Transverse colon (tissue), 4 donors: ENCODE measurements around the gene ZNF423. TPM values are rescaled to one million over a fixed set of nuclear protein-coding genes. Genes with fewer than 3 reads are reported as not detected.

Experiments
- DNase-seq: peaks from one replicate; pipeline ENCODE4 v3.0.0-alpha.2; 2019
- H3K27ac ChIP-seq, 4 donors: fragments of 200-600 bp; sonication (generic); 2 replicates each; pipeline ENCODE4 v1.5.1; 2016 to 2018; ENCODE audit warnings: inconsistent platforms in 4 of 4
- H3K27me3 ChIP-seq: fragments of 200-600 bp; sonication (generic); 2 replicates; pipeline ENCODE4 v1.5.1; 2017; ENCODE audit warnings: inconsistent platforms
- H3K36me3 ChIP-seq, 4 donors: fragments of 200-600 bp; sonication (generic); 2 replicates each; pipeline ENCODE4 v1.5.1; 2017 to 2019; ENCODE audit warnings: inconsistent platforms in 4 of 4
- H3K4me1 ChIP-seq, 4 donors: fragments of 200-600 bp; sonication (generic); 2 replicates each; pipeline ENCODE4 v1.5.1; 2017 to 2020; ENCODE audit warnings: inconsistent platforms in 4 of 4
- H3K4me3 ChIP-seq, 4 donors: fragments of 200-600 bp; sonication (generic); 1 replicate in 1 of 4; 2 replicates in 3 of 4; pipeline versions ENCODE4 v1.5.1 to v1.6.1; 2017 to 2019; ENCODE audit warnings: inconsistent platforms in 4 of 4
- H3K9me3 ChIP-seq, 2 donors: fragments of 200-600 bp; sonication (generic); 2 replicates each; pipeline ENCODE4 v1.5.1; 2017 to 2019; ENCODE audit warnings: inconsistent platforms in 2 of 2
- EP300 ChIP-seq: sonication (generic); formaldehyde crosslinking; IDR thresholded peaks from one replicate; pipeline ENCODE4 v1.6.1; 2017; ENCODE audit warnings: antibody characterized with exemption, low read depth
- POLR2A ChIP-seq: fragments of 450-650 bp; IDR thresholded peaks from one replicate; pipeline ENCODE4 v1.6.1; 2016; ENCODE audit warnings: antibody characterized with exemption, mild to moderate bottlenecking, moderate library complexity
- POLR2AphosphoS5 ChIP-seq, 3 donors: sonication (generic); formaldehyde crosslinking; IDR thresholded peaks; one replicate each; pipeline ENCODE4 v1.6.1; 2016; ENCODE audit warnings: antibody characterized with exemption in 3 of 3
- WGBS, 2 donors: methylation state at CpG; one replicate each; pipeline ENCODE4 v1.1.5; 2018; ENCODE audit warnings: low coverage in 1 of 2; 5-methylcytosine and 5-hydroxymethylcytosine counted together
- in situ Hi-C, 4 donors: fragments of 200-750 bp; cut with MboI; loops; one replicate each; pipeline versions ENCODE4 v1.15.0 to v1.15.1; 2017; ENCODE audit warnings: low sequenced_read_pairs in 3 of 4, low pct_ligation_motif_present in 1 of 4, low pct_unique_long_range_greater_than_20kb in 1 of 4
- intact Hi-C: fragments of 100-400 bp; cut with DNase I; formaldehyde crosslinking; loops from one replicate; pipeline ENCODE4 v1.15.1; 2023; ENCODE audit warnings: low total_unique reads
- total RNA-seq, 4 donors: library from RNA; depleted of rRNA; stranded (reverse); fragments of >200 nt; gene quantifications; one replicate each; pipeline ENCODE4 v1.1.0, GENCODE V29; 2016
- TF ChIP-seq, protein P1 (sequence below), 5 experiments: fragments of 200-600 bp in 3 of 5; fragments of 450-650 bp in 2 of 5; sonication (generic) in 3 of 5; IDR thresholded peaks; 1 replicate in 2 of 5; 2 replicates in 3 of 5; pipeline ENCODE4 v1.5.1; 2016 to 2017; ENCODE audit warnings: antibody characterized with exemption in 5 of 5, inconsistent platforms in 3 of 5, mild to moderate bottlenecking in 2 of 5, moderate library complexity in 1 of 5

ZNF423 gene
- total RNA-seq, 4 donors from 2014 or later, result 4.9 to 13.1 (median 7.2) TPM

- WGBS, 2 donors, result 78% methylated on average over 12 of the region's 12 CpGs; no CpG with 5 or more reads in 1 of the 2 donors
- intact Hi-C loops, result no loop called here
Observed at GRCh38 chr16:49780433-49780832, 75.5 kb downstream of the ZNF423 start.

GRCh38 chr16:49779979-49780378 lies 75.9 kb downstream of the ZNF423 start:
- H3K36me3 ChIP-seq, result no peaks in the 10 kb centered on the region
- no peaks in the 10 kb centered on the region for H3K27me3 ChIP-seq
- TF ChIP-seq POLR2AphosphoS5 (IDR thresholded peaks at IDR 0.05), result no peak
- TF ChIP-seq, protein P1, sequence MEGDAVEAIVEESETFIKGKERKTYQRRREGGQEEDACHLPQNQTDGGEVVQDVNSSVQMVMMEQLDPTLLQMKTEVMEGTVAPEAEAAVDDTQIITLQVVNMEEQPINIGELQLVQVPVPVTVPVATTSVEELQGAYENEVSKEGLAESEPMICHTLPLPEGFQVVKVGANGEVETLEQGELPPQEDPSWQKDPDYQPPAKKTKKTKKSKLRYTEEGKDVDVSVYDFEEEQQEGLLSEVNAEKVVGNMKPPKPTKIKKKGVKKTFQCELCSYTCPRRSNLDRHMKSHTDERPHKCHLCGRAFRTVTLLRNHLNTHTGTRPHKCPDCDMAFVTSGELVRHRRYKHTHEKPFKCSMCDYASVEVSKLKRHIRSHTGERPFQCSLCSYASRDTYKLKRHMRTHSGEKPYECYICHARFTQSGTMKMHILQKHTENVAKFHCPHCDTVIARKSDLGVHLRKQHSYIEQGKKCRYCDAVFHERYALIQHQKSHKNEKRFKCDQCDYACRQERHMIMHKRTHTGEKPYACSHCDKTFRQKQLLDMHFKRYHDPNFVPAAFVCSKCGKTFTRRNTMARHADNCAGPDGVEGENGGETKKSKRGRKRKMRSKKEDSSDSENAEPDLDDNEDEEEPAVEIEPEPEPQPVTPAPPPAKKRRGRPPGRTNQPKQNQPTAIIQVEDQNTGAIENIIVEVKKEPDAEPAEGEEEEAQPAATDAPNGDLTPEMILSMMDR (IDR thresholded peaks at IDR 0.05), result no peak
- no peak for TF ChIP-seq POLR2A
- no peak for TF ChIP-seq EP300
- no peak overlapping the region for H3K27ac ChIP-seq
- no peak for DNase-seq
- 81% methylated on average over 7 of the region's 7 CpGs; no CpG with 5 or more reads in 1 of the 2 donors for WGBS, 2 donors
- in situ Hi-C loops (no loop called here), intact Hi-C loops (no loop called here)
- no peaks in the 10 kb centered on the region for H3K9me3 ChIP-seq
- H3K4me1 ChIP-seq, result no peaks in the 10 kb centered on the region
- H3K4me3 ChIP-seq, result no peak overlapping the region

More at GRCh38 chr16:49780433-49780832, 75.5 kb downstream of the ZNF423 start:
- Histone ChIP-seq H3K9me3 (no peaks in the 10 kb centered on the region), H3K27me3 (no peaks in the 10 kb centered on the region), H3K4me3 (no peak overlapping the region), H3K27ac (no peak overlapping the region), H3K36me3 (no peaks in the 10 kb centered on the region), H3K4me1 (no peaks in the 10 kb centered on the region)
- DNase-seq, result no peak
- in situ Hi-C loops, result no loop called here
- TF ChIP-seq EP300 (no peak), POLR2A (no peak), POLR2AphosphoS5 (IDR thresholded peaks at IDR 0.05) (no peak)
- TF ChIP-seq, protein P1 (IDR thresholded peaks at IDR 0.05), result no peak

- TF ChIP-seq, protein P1 (IDR thresholded peaks at IDR 0.05), result no peak
- TF ChIP-seq POLR2AphosphoS5 (IDR thresholded peaks at IDR 0.05), result no peak
- TF ChIP-seq EP300, result no peak
- TF ChIP-seq POLR2A, result no peak
- WGBS, 2 donors, result 66 to 76% methylated on average over 5 to 11 of the region's 11 CpGs
- H3K9me3 ChIP-seq, result no peaks in the 10 kb centered on the region
- in situ Hi-C loops (no loop called here), intact Hi-C loops (no loop called here)
- H3K4me3 ChIP-seq, result no peak overlapping the region
- H3K4me1 ChIP-seq, result no peaks in the 10 kb centered on the region
- H3K27me3 ChIP-seq, result no peaks in the 10 kb centered on the region
- H3K36me3 ChIP-seq, result no peaks in the 10 kb centered on the region
- H3K27ac ChIP-seq, result no peak overlapping the region
- no peak for DNase-seq
Observed at GRCh38 chr16:49778202-49778930, 77.5 kb downstream of the ZNF423 start.

DNA sequence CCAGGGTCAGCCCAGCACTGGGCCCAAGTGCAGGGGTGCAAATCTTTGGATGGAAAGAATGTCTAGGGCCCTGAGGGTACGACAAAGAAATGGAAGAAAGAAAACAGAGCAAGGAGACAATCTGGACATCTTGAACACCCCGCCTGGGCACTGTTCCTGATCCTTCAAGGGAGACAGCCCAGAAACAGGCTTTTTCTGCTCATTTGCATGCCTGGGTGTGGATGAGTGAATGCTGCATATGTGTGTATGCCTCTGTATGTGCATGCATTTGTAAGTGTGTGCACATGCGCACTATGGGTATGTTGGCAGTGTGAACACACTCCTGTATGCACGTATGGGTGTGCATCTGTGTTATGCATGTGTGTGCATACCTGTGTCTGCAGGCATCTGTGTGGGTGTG lies 79.2 kb downstream of the ZNF423 start:
- Histone ChIP-seq H3K36me3 (no peaks in the 10 kb centered on the region), H3K27ac (no peak overlapping the region), H3K9me3 (no peaks in the 10 kb centered on the region), H3K27me3 (no peaks in the 10 kb centered on the region), H3K4me3 (no peak overlapping the region), H3K4me1 (no peaks in the 10 kb centered on the region)
- in situ Hi-C loops (no loop called here), intact Hi-C loops (no loop called here)
- TF ChIP-seq POLR2AphosphoS5 (IDR thresholded peaks at IDR 0.05) (no peak), EP300 (no peak), POLR2A (no peak)
- 50 to 81% methylated on average over 1 to 4 of the region's 4 CpGs for WGBS, 2 donors
- DNase-seq, result no peak
